BE2C (cell line): Measurements from ENCODE around the gene TXNRD3.

Experiments
- DNase-seq: peaks from one replicate; pipeline ENCODE4 v3.0.0-alpha.2; 2020
- H3K27me3 ChIP-seq: fragments of 250-450 bp; sonication (Bioruptor Pico); 2 replicates; pipeline ENCODE4 v1.5.1; 2020; ENCODE audit warnings: mild to moderate bottlenecking
- H3K36me3 ChIP-seq: fragments of 250-450 bp; sonication (Bioruptor Pico); 2 replicates; pipeline ENCODE4 v1.5.1; 2020; ENCODE audit warnings: mild to moderate bottlenecking
- H3K4me1 ChIP-seq: fragments of 250-450 bp; sonication (Bioruptor Pico); 2 replicates; pipeline ENCODE4 v1.5.1; 2020
- H3K4me3 ChIP-seq: 2 replicates; pipeline ENCODE4 v1.5.1; 2011; ENCODE audit warnings: low read depth, low read length
- H3K9me3 ChIP-seq: fragments of 250-450 bp; sonication (Bioruptor Pico); 2 replicates; pipeline ENCODE4 v1.5.1; 2020
- TF ChIP-seq, protein P1 (sequence below): IDR thresholded peaks from 2 replicates; pipeline ENCODE4 v1.5.1; 2012; ENCODE audit warnings: mild to moderate bottlenecking, low read depth, low read length

TXNRD3 gene

DNA sequence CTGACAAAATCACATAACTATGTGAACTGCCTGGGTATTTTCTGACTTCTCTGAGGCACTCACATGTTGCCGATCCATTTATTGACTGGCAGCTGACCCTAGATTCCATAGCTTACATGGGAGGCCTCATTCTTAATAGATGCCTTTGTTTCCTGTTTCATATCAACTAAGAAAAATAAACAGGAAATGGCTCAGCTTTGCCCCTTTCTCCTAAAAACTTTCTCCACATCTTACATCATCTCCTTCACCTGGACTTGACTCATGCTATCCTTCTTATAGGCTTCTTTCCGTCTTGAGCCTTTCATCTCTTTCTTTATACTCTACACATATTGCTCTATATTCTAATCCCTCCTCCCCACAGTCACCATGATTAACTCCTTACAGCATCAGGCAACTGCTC is 38.0 kb downstream of the TXNRD3 start:
- no peaks in the 10 kb centered on the region for H3K36me3 ChIP-seq
- TF ChIP-seq, protein P1, sequence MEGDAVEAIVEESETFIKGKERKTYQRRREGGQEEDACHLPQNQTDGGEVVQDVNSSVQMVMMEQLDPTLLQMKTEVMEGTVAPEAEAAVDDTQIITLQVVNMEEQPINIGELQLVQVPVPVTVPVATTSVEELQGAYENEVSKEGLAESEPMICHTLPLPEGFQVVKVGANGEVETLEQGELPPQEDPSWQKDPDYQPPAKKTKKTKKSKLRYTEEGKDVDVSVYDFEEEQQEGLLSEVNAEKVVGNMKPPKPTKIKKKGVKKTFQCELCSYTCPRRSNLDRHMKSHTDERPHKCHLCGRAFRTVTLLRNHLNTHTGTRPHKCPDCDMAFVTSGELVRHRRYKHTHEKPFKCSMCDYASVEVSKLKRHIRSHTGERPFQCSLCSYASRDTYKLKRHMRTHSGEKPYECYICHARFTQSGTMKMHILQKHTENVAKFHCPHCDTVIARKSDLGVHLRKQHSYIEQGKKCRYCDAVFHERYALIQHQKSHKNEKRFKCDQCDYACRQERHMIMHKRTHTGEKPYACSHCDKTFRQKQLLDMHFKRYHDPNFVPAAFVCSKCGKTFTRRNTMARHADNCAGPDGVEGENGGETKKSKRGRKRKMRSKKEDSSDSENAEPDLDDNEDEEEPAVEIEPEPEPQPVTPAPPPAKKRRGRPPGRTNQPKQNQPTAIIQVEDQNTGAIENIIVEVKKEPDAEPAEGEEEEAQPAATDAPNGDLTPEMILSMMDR = no peak
- no peak for DNase-seq
- no peak overlapping the region for H3K4me3 ChIP-seq
- H3K4me1 ChIP-seq = peaks cover 9% of the 10 kb centered on the region
- no peaks in the 10 kb centered on the region for H3K27me3 ChIP-seq
- no peaks in the 10 kb centered on the region for H3K9me3 ChIP-seq

DNA sequence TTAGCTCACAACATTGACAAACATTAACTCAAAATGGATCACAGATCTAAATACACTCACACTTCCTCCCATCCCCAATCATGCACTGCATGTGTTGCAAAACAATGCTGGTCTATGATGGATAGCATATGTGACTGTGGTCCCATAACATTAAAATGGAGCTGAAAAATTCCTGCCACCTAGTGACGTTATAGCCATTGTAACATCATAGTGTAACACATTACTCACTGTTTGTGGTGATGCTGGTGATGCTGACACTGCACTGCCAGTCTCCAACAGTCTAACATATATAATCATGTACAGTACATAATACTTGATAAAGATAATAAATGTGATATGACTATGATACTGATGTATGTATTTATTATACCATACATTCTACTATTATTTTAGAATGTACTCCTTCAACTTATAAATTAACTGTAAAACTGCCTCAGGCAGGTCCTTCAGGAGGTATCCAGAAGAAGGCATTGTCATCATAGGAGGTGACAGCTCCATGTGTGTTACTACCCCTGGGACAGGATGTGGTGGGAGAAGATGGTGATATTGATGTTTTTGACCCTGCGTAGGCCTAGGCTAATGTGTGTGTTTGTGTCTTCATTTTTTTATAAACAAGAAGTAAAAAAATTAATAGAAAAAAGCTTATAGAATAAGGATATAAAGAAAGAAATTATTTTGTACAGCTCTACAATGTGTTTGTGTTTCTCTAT is 41.3 kb downstream of the TXNRD3 start:
- no peaks in the 10 kb centered on the region for H3K9me3 ChIP-seq
- H3K36me3 ChIP-seq = no peaks in the 10 kb centered on the region; the same call in 1 of the 2 replicates
- TF ChIP-seq, protein P1 = no peak; the same call in 1 of the 2 replicates
- no peak overlapping the region for H3K4me3 ChIP-seq
- no peaks in the 10 kb centered on the region for H3K27me3 ChIP-seq
- H3K4me1 ChIP-seq = peaks cover 9% of the 10 kb centered on the region
- DNase-seq = no peak

DNA sequence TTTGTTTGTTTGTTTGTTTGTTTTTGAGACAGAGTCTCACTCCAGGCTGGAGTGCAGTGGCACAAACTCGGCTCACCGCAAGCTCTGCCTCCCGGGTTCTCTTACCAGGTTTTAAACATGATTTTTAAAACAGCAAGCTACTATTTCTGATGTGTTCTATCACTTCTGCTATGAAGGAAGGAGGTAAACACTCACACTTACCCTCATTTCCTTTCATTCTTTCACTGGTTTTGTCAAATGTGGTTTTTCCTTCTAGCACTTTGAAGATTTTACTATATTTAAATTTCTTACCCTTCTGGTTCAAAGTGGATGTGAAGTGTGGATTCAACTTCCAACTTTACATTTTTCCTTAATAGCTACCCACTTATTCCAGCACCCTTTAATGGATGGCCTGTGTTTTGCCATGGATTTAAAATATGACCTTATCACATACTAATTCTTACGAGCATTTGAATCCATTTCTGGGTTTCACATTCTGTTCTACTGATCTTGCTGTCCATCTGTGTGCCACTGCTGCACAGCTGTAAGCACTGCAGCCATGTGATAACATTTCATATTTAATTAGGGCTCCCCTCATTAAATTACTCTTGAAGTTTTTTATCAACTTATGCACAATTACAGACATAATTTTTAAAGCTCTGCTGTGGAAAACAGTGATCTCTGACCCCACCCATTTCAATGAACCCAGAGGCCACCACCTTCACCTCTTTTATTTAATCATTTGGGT is 42.3 kb downstream of the TXNRD3 start:
- TF ChIP-seq, protein P1 = no peak
- peaks cover 10% of the 10 kb centered on the region for H3K4me1 ChIP-seq
- H3K9me3 ChIP-seq = no peaks in the 10 kb centered on the region
- no peaks in the 10 kb centered on the region for H3K27me3 ChIP-seq
- H3K36me3 ChIP-seq = no peaks in the 10 kb centered on the region; the same call in 1 of the 2 replicates
- peak; percentile 14 for DNase-seq
- H3K4me3 ChIP-seq = no peak overlapping the region

DNA sequence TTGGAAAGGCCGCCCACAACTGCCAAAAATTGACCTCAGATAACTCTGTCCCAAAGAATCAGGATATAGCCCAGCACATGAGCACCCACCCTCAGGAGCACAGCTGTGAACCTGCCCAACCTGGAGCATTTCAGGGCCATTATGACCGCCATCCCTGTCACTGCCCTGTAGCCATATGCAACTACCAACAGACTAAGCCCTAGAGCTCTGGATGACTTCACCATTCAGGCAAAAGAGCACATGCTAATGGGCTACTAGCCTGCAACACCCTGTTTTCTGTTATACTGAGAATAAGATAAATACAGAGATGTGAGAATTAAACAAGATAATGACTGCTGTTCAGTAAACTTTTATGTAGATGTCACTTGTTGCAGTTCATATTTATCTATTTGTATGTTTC is 45.0 kb downstream of the TXNRD3 start:
- Histone ChIP-seq H3K4me3 (no peak overlapping the region), H3K36me3 (no peaks in the 10 kb centered on the region; the same call in 1 of the 2 replicates), H3K4me1 (peaks cover 14% of the 10 kb centered on the region), H3K9me3 (no peaks in the 10 kb centered on the region), H3K27me3 (no peaks in the 10 kb centered on the region)
- DNase-seq = no peak
- TF ChIP-seq, protein P1 = no peak

DNA sequence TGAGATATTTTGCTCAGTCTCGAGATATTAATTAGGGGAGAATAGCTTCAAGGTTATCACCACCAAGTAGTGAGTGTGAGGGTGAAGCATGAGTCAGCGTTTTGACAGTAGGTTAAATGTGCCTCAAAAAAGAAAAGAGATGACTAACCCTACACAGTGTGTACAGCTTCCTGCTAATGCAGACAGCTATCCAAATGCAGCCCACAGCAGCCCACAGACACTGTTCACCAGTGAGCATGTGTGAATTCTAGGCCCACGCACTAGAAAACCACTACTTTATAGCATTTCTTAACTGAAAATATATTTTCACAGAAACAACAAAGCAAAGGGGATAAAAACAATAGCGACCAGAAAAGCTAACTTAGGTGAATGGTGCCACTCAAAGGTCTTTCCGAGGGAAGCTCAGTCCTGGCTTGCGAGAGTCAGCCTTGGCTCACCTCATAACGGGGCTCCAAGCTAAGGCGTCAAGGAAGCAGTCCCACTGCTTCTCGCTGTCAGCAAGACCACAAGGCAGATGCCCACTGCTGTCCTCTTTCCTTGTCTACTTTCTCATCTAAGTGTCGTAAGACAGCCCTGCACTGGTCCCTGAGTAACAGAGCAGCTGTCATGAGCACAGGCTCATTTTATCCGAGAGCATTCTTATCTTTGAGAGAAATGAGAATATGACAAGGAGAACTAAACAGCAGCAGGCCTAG is 47.6 kb downstream of the TXNRD3 start:
- H3K27me3 ChIP-seq = no peaks in the 10 kb centered on the region
- H3K4me1 ChIP-seq = peaks cover 6% of the 10 kb centered on the region
- no peak overlapping the region for H3K4me3 ChIP-seq
- TF ChIP-seq, protein P1 = no peak
- H3K36me3 ChIP-seq = no peaks in the 10 kb centered on the region; the same call in 1 of the 2 replicates
- no peak for DNase-seq
- H3K9me3 ChIP-seq = no peaks in the 10 kb centered on the region

DNA sequence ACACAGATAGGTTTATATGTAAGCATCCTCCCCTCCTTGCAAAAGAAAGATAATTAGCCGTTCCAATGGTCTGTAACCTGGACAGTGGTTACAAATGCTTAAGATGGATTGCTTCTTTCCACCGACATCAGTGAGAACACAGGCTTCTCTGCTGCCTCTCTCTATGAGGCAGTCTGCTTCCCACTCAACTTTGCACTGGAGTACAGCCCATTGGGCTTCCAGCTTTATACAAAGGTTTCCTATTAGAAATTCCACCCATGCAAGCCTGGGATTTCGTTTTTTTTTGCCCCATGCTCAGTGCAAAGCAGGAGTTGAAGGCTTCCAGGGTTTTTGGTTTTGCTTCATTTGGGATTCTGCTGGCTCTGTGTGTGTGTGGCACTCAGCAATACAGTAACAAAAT is 48.9 kb downstream of the TXNRD3 start:
- no peak overlapping the region for H3K4me3 ChIP-seq
- no peak for DNase-seq
- no peaks in the 10 kb centered on the region; the same call in 1 of the 2 replicates for H3K36me3 ChIP-seq
- H3K27me3 ChIP-seq = no peaks in the 10 kb centered on the region
- H3K9me3 ChIP-seq = no peaks in the 10 kb centered on the region
- TF ChIP-seq, protein P1 = no peak
- peaks cover 6% of the 10 kb centered on the region for H3K4me1 ChIP-seq
